Loucy (cell line): ENCODE measurements around the gene VWF.

Experiments
- CTCF ChIP-seq: fragments of 200-600 bp; sonication (generic); conservative IDR thresholded peaks from 2 replicates; pipeline ENCODE4 v1.5.1; 2014; ENCODE audit warnings: mild to moderate bottlenecking, antibody characterized with exemption, low read length
- EZH2phosphoT487 ChIP-seq: fragments of 200-600 bp; IDR thresholded peaks from 2 replicates; pipeline ENCODE4 v1.6.1; 2018; ENCODE audit warnings: antibody characterized with exemption, mild to moderate bottlenecking, moderate library complexity, borderline replicate concordance

GRCh38 chr12:6070472-6071257 lies 53.8 kb downstream of the VWF start:
- TF ChIP-seq CTCF (no peak), EZH2phosphoT487 (no peak)
